HL-60 (cell line): ENCODE measurements around the gene TSEN34.
A peak's percentile ranks its signal among the peaks of the same experiment; 100 is the strongest.
"Not testable (repeated sequence)": the region's sequence is repeated elsewhere in the genome, so short reads cannot be mapped to it uniquely, and the experiment has no call there.

Experiments
- DNase-seq, 2 experiments: peaks; one replicate each; pipeline ENCODE4 v3.0.0-alpha.2; 2010 to 2020; ENCODE audit warnings: low read depth in 1 of 2, low spot score in 1 of 2
- H3K27ac ChIP-seq: fragments of 250-450 bp; sonication (Bioruptor Pico); replicated peaks from 2 replicates; pipeline ENCODE4 v1.5.1; 2020; ENCODE audit warnings: mild to moderate bottlenecking, moderate library complexity
- H3K27me3 ChIP-seq: fragments of 250-450 bp; sonication (Bioruptor Pico); 2 replicates; pipeline ENCODE4 v1.5.1; 2021; ENCODE audit warnings: mild to moderate bottlenecking, moderate library complexity; ENCODE audit not compliant: insufficient read depth, poor library complexity, severe bottlenecking
- H3K4me3 ChIP-seq: replicated peaks from 2 replicates; pipeline ENCODE4 v1.5.1; 2011; ENCODE audit warnings: mild to moderate bottlenecking, control low read depth, low read length; ENCODE audit not compliant: insufficient read depth
- CTCF ChIP-seq: IDR thresholded peaks from one replicate; pipeline ENCODE4 v1.5.1; 2011; ENCODE audit warnings: low read length, control low read depth, inconsistent platforms; ENCODE audit not compliant: insufficient read depth
- GABPA ChIP-seq: IDR thresholded peaks from 2 replicates; pipeline ENCODE4 v1.6.1; 2012; ENCODE audit warnings: low read depth
- POLR2AphosphoS5 ChIP-seq: IDR thresholded peaks from 2 replicates; pipeline ENCODE4 v1.6.1; 2012; ENCODE audit warnings: low read depth
- REST ChIP-seq: IDR thresholded peaks from 2 replicates; pipeline ENCODE4 v1.6.1; 2012; ENCODE audit warnings: low read depth; ENCODE audit not compliant: insufficient replicate concordance
- SPI1 ChIP-seq: IDR thresholded peaks from 2 replicates; pipeline ENCODE4 v1.6.1; 2012; ENCODE audit warnings: low read depth, mild to moderate bottlenecking, borderline replicate concordance

Gene TSEN34

GRCh38 chr19:54222474-54223276, 31.6 kb downstream of the TSEN34 start, which contains the start of gene LILRB3:
Gene LILRB3 (minus strand): TSS chr19:54223007. CDS start chr19:54222976, 31 bp downstream.
- DNase-seq, H3K27me3 ChIP-seq, H3K27ac ChIP-seq, H3K4me3 ChIP-seq: not testable (repeated sequence)
- peak; percentile 19; the same call in 1 of the 2 replicates for TF ChIP-seq SPI1

- H3K27me3 ChIP-seq, DNase-seq, H3K27ac ChIP-seq, H3K4me3 ChIP-seq: not testable (repeated sequence)
These were observed 32.3 kb downstream of the TSEN34 start for GRCh38 chr19:54223277-54223936.

- not testable (repeated sequence) for H3K4me3 ChIP-seq, H3K27ac ChIP-seq, H3K27me3 ChIP-seq, DNase-seq
These were observed 32.8 kb downstream of the TSEN34 start for GRCh38 chr19:54223937-54224281.

GRCh38 chr19:54224619-54225018, 33.5 kb downstream of the TSEN34 start:
- DNase-seq, H3K27me3 ChIP-seq, H3K4me3 ChIP-seq, H3K27ac ChIP-seq: not testable (repeated sequence)

GRCh38 chr19:54229146-54229545, 38.0 kb downstream of the TSEN34 start:
- Histone ChIP-seq H3K27ac (no peak overlapping the region), H3K27me3 (no peaks in the 10 kb centered on the region), H3K4me3 (no peak overlapping the region)
- DNase-seq, result no peak
- no peak for TF ChIP-seq CTCF
- no peak for TF ChIP-seq GABPA
- no peak for TF ChIP-seq SPI1
- TF ChIP-seq POLR2AphosphoS5, result no peak
- TF ChIP-seq REST, result no peak

GRCh38 chr19:54230031-54230430, 38.9 kb downstream of the TSEN34 start:
- DNase-seq, result no peak
- Histone ChIP-seq H3K27ac (no peak overlapping the region), H3K4me3 (no peak overlapping the region), H3K27me3 (no peaks in the 10 kb centered on the region)
- TF ChIP-seq CTCF, result no peak
- TF ChIP-seq REST, result no peak
- TF ChIP-seq GABPA, result no peak
- TF ChIP-seq SPI1, result no peak
- no peak for TF ChIP-seq POLR2AphosphoS5
